PFSK-1 (cell line): ENCODE measurements around the gene RBP5.

Experiments
- FOXP2 ChIP-seq: optimal IDR thresholded peaks from 2 replicates; pipeline ENCODE3; 2011; ENCODE audit warnings: borderline replicate concordance, control low read depth, inconsistent platforms; ENCODE audit not compliant: insufficient read depth; ENCODE audit errors: extremely low read length, extremely low read depth
- POLR2AphosphoS5 ChIP-seq: IDR thresholded peaks from 2 replicates; pipeline ENCODE4 v1.6.1; 2012; ENCODE audit warnings: low read depth, mild to moderate bottlenecking, control low read depth, low read length, moderate library complexity
- REST ChIP-seq, 2 experiments: IDR thresholded peaks; 2 replicates each; pipeline versions ENCODE4 v1.6.1 to v1.8.0; 2011 to 2012; ENCODE audit warnings: low read depth in 2 of 2, low read length in 2 of 2, control low read depth in 1 of 2, inconsistent platforms in 1 of 2, mild to moderate bottlenecking in 1 of 2, moderate library complexity in 1 of 2; ENCODE audit not compliant: insufficient read depth in 1 of 2
- SIN3A ChIP-seq: IDR thresholded peaks from 2 replicates; pipeline ENCODE4 v1.6.1; 2012; ENCODE audit warnings: mild to moderate bottlenecking, low read length, moderate library complexity, borderline replicate concordance; ENCODE audit not compliant: insufficient read depth
- TAF1 ChIP-seq: IDR thresholded peaks from 2 replicates; pipeline ENCODE4 v1.6.1; 2012; ENCODE audit warnings: low read length, control low read depth, borderline replicate concordance; ENCODE audit not compliant: insufficient read depth

Gene RBP5

GRCh38 chr12:7139200-7139599 lies 10.5 kb upstream of the RBP5 start:
- TF ChIP-seq FOXP2: no peak
- no peak for TF ChIP-seq REST (IDR thresholded peaks at IDR 0.05; ENCODE audit: insufficient read depth in 1 of 2, low read depth in 2 of 2, low read length in 2 of 2)
- TF ChIP-seq POLR2AphosphoS5: no peak
- TF ChIP-seq SIN3A: no peak
- no peak for TF ChIP-seq TAF1

DNA sequence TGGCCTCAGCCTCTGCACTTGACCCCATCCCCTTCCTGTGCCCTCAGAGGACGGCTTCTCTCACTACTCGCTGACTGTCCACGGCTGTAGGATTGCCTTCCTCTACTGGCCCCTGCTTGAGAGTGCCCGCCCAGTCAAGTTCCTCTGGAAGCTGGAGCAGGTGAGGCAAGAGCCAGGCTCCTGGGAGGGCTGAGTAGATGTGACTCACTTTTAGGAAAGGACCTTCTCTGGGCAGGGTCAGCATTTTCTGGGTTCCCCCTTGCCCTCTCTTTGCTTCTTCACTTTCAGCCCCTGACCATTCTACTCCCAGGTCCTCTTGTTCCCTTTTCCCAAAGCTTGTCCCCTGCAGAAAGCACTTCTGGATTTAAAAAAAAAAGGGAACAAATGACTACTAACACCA lies 9.2 kb upstream of the RBP5 start:
- TF ChIP-seq SIN3A (no peak), TAF1 (no peak), POLR2AphosphoS5 (no peak), FOXP2 (no peak), REST (IDR thresholded peaks at IDR 0.05; ENCODE audit: insufficient read depth in 1 of 2, low read depth in 2 of 2, low read length in 2 of 2) (no peak)

GRCh38 chr12:7136676-7137075 lies 8.0 kb upstream of the RBP5 start:
- TF ChIP-seq REST (IDR thresholded peaks at IDR 0.05; ENCODE audit: insufficient read depth in 1 of 2, low read depth in 2 of 2, low read length in 2 of 2): no peak

GRCh38 chr12:7136071-7136470 lies 7.4 kb upstream of the RBP5 start:
- TF ChIP-seq POLR2AphosphoS5: no peak
- TF ChIP-seq TAF1: no peak
- TF ChIP-seq SIN3A: no peak
- TF ChIP-seq REST (IDR thresholded peaks at IDR 0.05; ENCODE audit: insufficient read depth in 1 of 2, low read depth in 2 of 2, low read length in 2 of 2): no peak
- no peak for TF ChIP-seq FOXP2

DNA sequence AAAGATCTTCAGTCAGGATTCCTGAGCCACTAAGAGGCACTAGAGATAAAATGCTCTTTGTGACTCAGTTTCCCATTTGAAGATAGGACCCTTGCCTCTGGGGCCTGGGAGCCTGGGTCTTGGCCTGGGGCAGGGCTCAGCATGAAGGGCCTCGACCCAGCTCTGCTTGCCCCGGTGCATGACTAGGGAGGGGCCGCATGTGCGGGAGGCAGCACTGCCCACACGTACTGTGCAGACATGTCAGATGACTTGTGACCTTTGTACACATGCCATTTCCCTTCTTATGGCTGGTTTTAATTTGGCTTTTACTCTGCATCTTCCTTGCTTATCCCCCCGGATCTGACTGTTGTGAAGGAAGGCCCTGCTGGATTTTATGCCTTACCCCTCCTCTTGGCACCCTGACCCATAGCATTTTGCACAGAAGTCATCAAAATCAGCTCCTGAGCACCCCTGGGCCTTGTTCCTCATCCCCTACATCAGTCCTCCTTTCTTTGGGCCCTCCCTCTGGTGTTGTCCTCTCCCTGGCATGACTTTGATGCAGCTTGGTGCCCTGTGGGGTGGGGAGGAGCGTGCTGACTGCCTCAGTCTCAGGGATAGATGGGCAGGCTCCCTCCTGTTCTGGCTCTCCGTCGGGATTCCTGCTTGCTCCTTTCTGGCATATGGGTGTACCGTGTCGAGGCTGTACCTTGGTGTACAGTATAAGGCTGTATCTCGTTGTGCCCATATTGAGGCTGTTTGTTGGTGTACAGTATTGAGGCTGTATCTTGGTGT lies 5.9 kb upstream of the RBP5 start:
- TF ChIP-seq FOXP2 (no peak), SIN3A (no peak), REST (IDR thresholded peaks at IDR 0.05; ENCODE audit: insufficient read depth in 1 of 2, low read depth in 2 of 2, low read length in 2 of 2) (no peak), POLR2AphosphoS5 (no peak), TAF1 (no peak)
